GM19455 (cell line): ENCODE results near the gene FGFR1OP2.
"Not testable (repeated sequence)": the region's sequence is repeated elsewhere in the genome, so short reads cannot be mapped to it uniquely, and the experiment has no call there.

Experiments used
- ATAC-seq: cut with Tn5 transposase; IDR thresholded peaks from one replicate; pipeline ENCODE4 v1.9.1; 2021; ENCODE audit not compliant: unreplicated experiment

FGFR1OP2 gene

GRCh38 chr12:26937863-26938700, at the start of gene FGFR1OP2, which contains the start of gene INTS13:
TSS of gene FGFR1OP2 (plus strand) at chr12:26938470. CDS start at chr12:26954159, 15,689 bp downstream.
TSS of gene INTS13 (minus strand) at chr12:26937981. CDS start at chr12:26936803, 1,178 bp downstream.
- peak; percentile 82 for ATAC-seq

DNA sequence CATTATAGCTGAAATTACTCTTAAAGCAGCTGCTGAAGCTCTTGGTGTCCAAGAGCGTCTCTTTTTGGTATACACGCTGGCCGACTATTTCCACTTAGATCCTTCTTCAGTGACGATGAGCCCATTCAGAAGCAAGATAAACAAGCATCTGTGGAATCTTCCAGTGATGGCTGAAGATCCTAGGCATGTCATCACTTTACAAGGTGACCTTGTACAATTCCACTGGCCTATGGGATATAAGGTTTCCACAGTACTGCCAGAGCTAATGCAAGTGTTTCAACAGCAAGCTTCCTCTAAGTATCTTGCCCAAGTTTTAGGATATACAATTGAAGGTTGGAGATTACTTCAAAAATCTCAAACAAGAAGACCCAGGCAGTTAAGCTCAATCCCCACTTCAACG, 47.5 kb upstream of the FGFR1OP2 start:
- ATAC-seq, result no peak

DNA sequence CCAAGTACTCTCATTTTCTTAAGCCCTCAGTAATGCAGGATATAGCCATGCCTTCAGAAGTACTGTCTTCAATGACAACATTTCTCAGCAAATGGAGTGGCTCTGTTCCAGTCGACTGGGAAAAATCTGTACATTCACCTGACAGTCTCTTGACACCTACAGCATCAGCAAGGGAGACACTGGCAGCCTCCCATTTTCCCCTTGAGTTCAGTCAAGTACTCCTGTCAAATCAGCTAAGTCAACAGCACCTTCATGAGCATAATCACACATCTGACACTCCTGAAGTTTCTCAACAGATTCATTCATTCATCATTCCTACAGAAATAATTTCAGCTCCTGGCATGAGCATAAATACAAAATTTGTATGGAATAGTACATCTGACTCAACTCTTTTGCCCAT, 46.6 kb upstream of the FGFR1OP2 start:
- no peak for ATAC-seq

GRCh38 chr12:26895672-26896071, 42.6 kb upstream of the FGFR1OP2 start:
- ATAC-seq, result no peak

- ATAC-seq, result no peak
These were observed 41.4 kb upstream of the FGFR1OP2 start for GRCh38 chr12:26896913-26897312.

DNA sequence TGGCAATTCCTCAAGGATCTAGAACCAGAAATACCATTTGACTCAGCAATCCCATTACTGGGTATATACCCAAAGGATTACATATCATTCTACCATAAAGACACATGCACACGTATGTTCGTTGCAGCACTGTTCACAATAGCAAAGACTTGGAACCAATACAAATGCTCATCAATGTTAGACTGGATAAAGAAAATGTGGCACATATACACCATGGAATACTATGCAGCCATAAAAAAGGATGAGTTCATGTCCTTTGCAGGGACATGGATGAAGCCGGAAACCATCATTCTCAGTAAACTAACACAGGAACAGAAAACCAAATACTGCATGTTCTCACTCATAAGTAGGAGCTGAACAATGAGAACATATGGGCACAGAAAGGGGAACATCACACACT, 34.9 kb upstream of the FGFR1OP2 start:
- not testable (repeated sequence) for ATAC-seq

- ATAC-seq, result no peak
These were observed 32.2 kb upstream of the FGFR1OP2 start for GRCh38 chr12:26906024-26906423.

DNA sequence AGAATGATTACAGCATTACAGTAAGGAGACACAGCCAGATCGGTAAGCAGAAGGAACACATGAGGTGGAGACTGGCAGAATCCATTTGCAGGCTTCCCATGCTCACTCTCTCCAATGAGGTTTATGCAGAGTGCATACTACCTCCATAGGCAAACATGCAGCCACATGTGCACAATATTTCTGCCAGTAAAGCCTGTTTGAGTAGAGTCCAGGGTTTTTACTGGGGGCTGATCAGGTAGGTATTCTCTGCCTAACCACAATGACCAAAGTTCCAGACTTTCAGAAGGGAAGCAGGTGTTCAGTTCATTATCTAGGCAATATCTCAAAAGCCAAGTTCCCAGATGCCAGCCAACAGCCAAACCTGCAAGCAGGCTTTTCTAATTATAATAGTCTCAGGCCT, 31.6 kb upstream of the FGFR1OP2 start:
- no peak for ATAC-seq

GRCh38 chr12:26918321-26919215, 19.7 kb upstream of the FGFR1OP2 start:
- ATAC-seq, result no peak

GRCh38 chr12:26919216-26919555, 19.1 kb upstream of the FGFR1OP2 start:
- no peak for ATAC-seq

DNA sequence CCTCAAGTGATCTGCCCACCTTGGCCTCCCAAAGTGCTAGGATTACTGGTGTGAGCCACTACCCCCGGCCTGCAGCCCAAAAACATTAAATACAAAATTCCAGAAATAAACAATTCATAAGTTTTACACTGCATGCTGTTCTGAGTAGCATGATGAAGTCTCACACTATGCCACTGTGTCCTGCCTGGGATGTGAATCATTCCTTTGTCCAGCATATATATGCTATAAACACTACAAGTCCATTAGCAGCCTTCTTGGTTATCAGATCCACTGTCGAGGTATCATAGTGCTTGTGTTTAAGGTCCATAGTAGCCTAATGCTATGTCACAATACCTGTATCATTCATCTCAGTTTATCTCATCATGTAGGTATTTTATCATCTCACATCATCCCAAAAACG, 16.4 kb upstream of the FGFR1OP2 start:
- no peak for ATAC-seq

DNA sequence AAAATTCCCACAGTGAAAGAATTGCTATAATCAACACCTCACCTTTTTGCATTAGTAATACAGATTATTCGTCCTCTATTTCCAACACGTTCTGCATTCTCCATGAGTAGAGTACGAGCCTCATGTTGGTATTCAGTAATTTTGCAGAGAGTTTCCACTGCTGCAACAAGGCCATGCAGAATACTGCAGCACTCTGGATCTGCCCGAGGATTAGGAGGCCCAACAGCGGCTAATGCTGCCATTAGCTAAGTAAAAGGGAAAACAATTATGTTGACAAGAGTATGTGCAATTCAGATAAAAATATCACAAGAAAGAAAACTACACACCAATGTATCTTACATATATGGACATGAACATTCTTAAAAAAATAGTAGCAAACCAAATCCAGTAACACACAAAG, 9.6 kb upstream of the FGFR1OP2 start:
- ATAC-seq, result no peak

DNA sequence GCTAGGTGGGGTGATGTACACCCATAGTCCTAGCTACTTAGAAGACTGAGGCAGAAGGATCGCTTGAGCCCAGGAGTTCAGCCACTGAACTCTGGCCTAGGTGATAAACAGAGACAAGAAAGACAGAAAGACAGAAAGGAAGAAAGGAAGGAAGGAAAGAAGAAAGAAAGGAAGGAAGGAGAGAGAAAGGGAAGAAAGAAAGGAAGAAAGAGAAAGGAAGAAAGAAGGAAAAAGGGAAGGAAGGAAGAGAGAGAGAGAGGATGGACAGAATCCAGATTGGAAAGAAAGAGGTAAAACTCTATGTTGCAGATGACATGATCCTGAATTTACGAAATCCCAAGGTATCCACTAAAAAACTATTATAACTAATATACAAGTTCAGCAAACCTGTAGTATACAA, 8.7 kb upstream of the FGFR1OP2 start:
- ATAC-seq, result no peak

DNA sequence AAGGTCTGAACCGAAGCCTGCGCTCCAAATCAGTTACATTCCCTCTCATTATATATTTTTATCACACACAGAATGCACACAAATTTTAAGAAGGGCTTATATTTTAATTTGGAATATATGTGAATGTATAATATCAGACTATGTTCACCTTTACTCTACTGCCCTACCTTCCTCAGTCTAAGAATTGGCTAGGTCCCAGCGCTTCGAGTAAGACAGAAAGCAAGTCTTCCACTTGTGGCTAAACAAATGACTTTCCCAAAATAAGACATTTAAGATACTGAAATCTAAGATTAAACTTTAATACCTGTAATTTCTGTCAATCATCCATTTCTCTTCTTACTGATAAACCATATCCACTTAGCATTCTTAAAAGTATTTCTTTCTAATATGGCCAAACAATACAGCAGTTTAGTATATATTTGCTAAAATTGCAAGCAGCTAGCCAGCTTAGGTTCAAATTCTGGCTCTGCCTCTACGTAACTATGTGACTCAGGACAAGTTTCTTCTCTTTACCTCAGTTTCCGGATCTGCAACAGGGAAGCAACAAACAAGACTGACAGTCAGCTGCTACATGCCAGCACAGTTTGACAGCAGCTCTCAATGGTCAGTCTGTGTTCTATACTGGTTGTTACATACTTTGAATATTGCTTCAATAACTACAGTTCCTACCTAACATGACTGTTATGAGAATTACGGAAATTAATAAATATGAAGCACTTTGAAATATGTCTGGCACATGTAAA, 2.5 kb upstream of the FGFR1OP2 start:
- ATAC-seq, result no peak

GRCh38 chr12:26936559-26937442, 1.5 kb upstream of the FGFR1OP2 start:
- no peak for ATAC-seq

- ATAC-seq, result no peak
These were observed 817 bp upstream of the FGFR1OP2 start for GRCh38 chr12:26937443-26937862.

DNA sequence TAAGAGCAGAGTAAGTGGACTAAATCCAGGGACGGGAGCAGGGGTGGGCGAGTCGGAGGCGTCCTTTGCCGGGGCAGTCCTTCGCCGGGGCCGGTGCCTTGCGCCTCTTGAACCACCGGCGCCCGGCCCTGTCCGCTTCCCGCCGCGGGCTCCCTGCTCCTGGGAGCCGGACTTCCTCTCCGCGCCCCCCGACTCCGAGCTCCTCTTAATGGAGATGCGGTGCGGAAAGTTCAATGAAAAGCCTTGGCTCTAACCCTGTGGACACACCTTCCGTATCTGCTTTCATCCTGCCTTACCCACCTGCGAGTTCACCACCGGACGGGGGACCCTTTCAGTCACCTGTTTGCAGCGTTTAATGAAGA, 412 bp downstream of the FGFR1OP2 start:
- peak; percentile 13 for ATAC-seq

DNA sequence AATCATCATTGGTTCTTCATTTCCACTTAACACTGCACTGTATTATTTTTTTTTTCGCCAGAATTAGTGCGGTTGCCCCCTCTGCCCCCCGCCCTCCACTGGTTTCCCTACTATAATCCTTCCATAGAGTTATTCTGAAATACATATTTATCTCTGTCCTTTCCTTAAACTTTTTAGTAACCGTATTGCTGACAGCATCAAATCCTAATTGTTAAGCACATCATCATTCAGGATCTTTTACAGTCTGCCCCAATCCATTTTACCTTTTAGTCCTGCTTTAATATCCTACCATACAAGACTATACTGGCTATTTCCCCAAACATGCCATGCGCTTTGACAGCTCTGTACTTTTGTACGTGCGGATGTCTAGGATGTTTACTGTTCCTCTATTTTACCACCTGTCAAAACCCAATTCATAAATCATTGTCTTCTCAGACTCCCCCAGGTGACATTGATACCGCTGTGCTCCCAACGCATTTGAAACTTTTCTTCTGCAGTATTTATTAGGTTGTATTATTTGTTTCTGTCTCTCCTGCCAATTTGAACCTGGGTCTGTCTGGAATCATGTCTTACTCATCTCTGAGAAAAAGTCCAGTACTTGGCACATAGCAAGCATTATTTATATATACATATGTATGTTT, 1.0 kb downstream of the FGFR1OP2 start:
- no peak for ATAC-seq

- no peak for ATAC-seq
These were observed 1.7 kb downstream of the FGFR1OP2 start for GRCh38 chr12:26939953-26940352.
